Globus pallidus (tissue), 1 donor: ENCODE results near the gene ZNF385D.
"Not testable (repeated sequence)": the region's sequence is repeated elsewhere in the genome, so short reads cannot be mapped to it uniquely, and the experiment has no call there.

ENCODE experiments used
- DNase-seq: peaks from one replicate; pipeline ENCODE4 v3.0.0-alpha.2; 2015; ENCODE audit warnings: low spot score

ZNF385D gene

DNA sequence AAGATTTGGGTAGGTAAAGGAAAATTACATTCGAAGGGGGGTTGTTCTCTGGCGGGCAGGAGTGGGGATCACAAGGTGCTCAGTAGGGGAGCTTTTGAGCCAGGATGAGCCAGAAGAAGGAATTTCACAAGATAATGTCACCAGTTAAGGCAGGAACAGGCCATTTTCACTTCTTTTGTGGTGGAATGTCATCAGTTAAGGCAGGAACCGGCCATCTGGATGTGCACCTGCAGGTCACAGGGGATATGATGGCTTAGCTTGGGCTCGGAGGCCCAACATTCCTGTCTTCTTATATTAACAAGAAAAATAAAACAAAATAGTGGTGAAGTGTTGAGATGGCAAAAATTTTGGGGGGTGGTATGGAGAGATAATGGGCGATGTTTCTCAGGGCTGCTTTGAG lies 373.0 kb downstream of the ZNF385D start:
- DNase-seq = not testable (repeated sequence)

DNA sequence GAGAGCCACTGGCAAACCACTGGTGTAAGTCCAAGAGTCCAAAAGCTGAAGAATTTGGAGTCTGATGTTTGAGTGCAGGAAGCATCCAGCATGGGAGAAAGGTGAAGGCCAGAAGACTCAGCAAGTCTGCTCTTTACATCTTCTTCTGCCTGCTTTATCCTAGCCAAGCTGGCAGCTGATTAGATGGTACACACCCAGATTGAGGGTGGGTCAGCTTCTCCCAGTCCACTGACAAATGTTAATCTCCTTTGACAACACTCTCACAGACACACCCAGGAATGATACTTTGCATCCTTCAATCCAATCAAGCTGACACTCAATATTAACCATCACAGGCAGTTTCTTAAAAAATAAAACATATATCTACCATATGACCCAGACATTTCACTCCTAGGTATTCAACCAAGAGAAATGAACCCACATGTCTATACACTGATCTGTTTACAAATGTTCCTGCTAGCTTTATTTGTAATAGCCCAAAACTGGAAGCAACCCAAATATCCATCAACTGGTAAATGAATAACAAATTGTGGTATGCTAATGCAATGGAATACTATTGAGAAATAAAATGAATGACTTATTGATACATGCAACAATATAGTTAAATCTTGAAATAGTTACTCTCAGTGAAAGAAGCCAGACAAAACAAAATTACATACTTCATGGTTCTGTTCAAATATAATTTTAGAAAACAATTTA lies 373.8 kb downstream of the ZNF385D start:
- no peak for DNase-seq

DNA sequence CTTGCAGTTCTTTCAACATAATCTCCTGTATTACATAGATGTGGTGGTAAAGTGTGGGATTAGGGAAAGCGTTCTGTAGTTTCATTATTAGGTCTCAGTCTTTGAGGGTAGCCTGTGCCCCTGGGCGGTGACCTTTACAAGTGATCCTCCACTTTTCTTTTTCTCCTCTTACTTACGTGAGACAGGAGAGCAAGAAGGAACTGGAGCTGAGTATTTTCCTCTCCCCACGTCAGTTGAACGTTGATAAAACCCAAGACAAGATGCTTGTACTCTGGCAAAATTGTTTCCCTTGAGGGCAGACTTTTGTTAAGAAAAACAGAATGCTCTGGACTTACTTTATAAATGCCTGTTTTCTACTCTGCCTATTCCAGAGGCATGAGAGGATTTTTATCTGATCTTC lies 378.7 kb downstream of the ZNF385D start:
- DNase-seq = no peak
